HepG2 (cell line): ENCODE measurements around the gene ARID5B. TPM values are rescaled to one million over a fixed set of nuclear protein-coding genes. Genes with fewer than 3 reads are reported as not detected.
A peak's percentile ranks its signal among the peaks of the same experiment; 100 is the strongest.

Experiments used
- ELF1 ChIP-seq: sonication (generic); formaldehyde crosslinking; IDR thresholded peaks from 2 replicates; pipeline ENCODE4 v1.4.0; 2020; ENCODE audit warnings: missing genetic modification reagents
- FOXC1 ChIP-seq: sonication (generic); formaldehyde crosslinking; IDR thresholded peaks from 2 replicates; pipeline ENCODE4 v1.8.0; 2022; ENCODE audit warnings: mild to moderate bottlenecking, missing genetic modification reagents, borderline replicate concordance
- HDAC1 ChIP-seq: sonication (generic); formaldehyde crosslinking; IDR thresholded peaks from 2 replicates; pipeline ENCODE4 v1.5.1; 2020; ENCODE audit warnings: mild to moderate bottlenecking, missing genetic modification reagents
- HOXD1 ChIP-seq: sonication (generic); formaldehyde crosslinking; IDR thresholded peaks from 2 replicates; pipeline ENCODE4 v1.5.0; 2020; ENCODE audit warnings: missing genetic modification reagents
- KDM3A ChIP-seq: IDR thresholded peaks from 2 replicates; pipeline ENCODE4 v1.6.1; 2018; ENCODE audit warnings: low read depth, missing compliant biosample characterization
- KDM4B ChIP-seq: sonication (generic); formaldehyde crosslinking; IDR thresholded peaks from 2 replicates; pipeline ENCODE4 v1.4.0; 2020; ENCODE audit warnings: missing genetic modification reagents
- KDM5A ChIP-seq: fragments of 200-600 bp; sonication (generic); IDR thresholded peaks from 2 replicates; pipeline ENCODE4 v1.7.0; 2018; ENCODE audit warnings: antibody characterized with exemption, mild to moderate bottlenecking, low read length, borderline replicate concordance
- MBNL3 ChIP-seq: fragments of 250-450 bp; sonication (Bioruptor Pico); conservative IDR thresholded peaks from 2 replicates; pipeline ENCODE4 v1.8.0; 2022; ENCODE audit warnings: mild to moderate bottlenecking, inconsistent platforms
- MTF2 ChIP-seq: sonication (generic); formaldehyde crosslinking; IDR thresholded peaks from 2 replicates; pipeline ENCODE4 v1.5.0; 2020; ENCODE audit warnings: missing genetic modification reagents, borderline replicate concordance
- NR1H2 ChIP-seq: sonication (generic); formaldehyde crosslinking; IDR thresholded peaks from 2 replicates; pipeline ENCODE4 v1.8.1; 2022; ENCODE audit warnings: low read depth, missing genetic modification reagents, borderline replicate concordance
- PRPF4 ChIP-seq: fragments of 200-400 bp; formaldehyde crosslinking; IDR thresholded peaks from 2 replicates; pipeline ENCODE4 v1.6.1; 2016; ENCODE audit warnings: low read length, low read depth; ENCODE audit not compliant: poor library complexity, severe bottlenecking
- RFXANK ChIP-seq: IDR thresholded peaks from 2 replicates; pipeline ENCODE4 v1.6.1; 2016
- SOX5 ChIP-seq: IDR thresholded peaks from 2 replicates; pipeline ENCODE4 v1.6.1; 2016; ENCODE audit warnings: borderline replicate concordance
- SP140L ChIP-seq: sonication (generic); formaldehyde crosslinking; IDR thresholded peaks from 2 replicates; pipeline ENCODE4 v1.4.0; 2020; ENCODE audit warnings: missing genetic modification reagents, borderline replicate concordance
- STAG1 ChIP-seq: sonication (generic); formaldehyde crosslinking; IDR thresholded peaks from 2 replicates; pipeline ENCODE4 v1.4.0; 2020; ENCODE audit warnings: missing genetic modification reagents
- TEAD2 ChIP-seq: sonication (generic); formaldehyde crosslinking; IDR thresholded peaks from 2 replicates; pipeline ENCODE4 v1.9.0; 2021; ENCODE audit warnings: missing genetic modification reagents
- YY1 ChIP-seq: IDR thresholded peaks from 2 replicates; pipeline ENCODE4 v1.6.1; 2011; ENCODE audit warnings: low read length, low read depth, moderate library complexity, mild to moderate bottlenecking; ENCODE audit not compliant: insufficient read depth, insufficient replicate concordance
- ZFYVE20 ChIP-seq: sonication (generic); formaldehyde crosslinking; IDR thresholded peaks from 2 replicates; pipeline ENCODE4 v1.8.0; 2023; ENCODE audit warnings: low read depth, mild to moderate bottlenecking, moderate library complexity, missing genetic modification reagents, borderline replicate concordance
- ZNF121 ChIP-seq: sonication (generic); formaldehyde crosslinking; IDR thresholded peaks from 2 replicates; pipeline ENCODE4 v1.5.0; 2020; ENCODE audit warnings: mild to moderate bottlenecking, missing genetic modification reagents
- ZNF354B ChIP-seq: sonication (generic); formaldehyde crosslinking; IDR thresholded peaks from 2 replicates; pipeline ENCODE4 v1.8.0; 2022; ENCODE audit warnings: mild to moderate bottlenecking, missing genetic modification reagents
- ZNF713 ChIP-seq: sonication (generic); formaldehyde crosslinking; IDR thresholded peaks from 2 replicates; pipeline ENCODE4 v1.4.0; 2020; ENCODE audit warnings: mild to moderate bottlenecking, missing genetic modification reagents
- ZNF746 ChIP-seq: sonication (generic); formaldehyde crosslinking; IDR thresholded peaks from 2 replicates; pipeline ENCODE4 v1.8.0; 2022; ENCODE audit warnings: mild to moderate bottlenecking, missing genetic modification reagents
- polyA plus RNA-seq, 8 experiments: library from polyadenylated mRNA; depleted of rRNA in 3 of 8; stranded (reverse) in 7 of 8; unstranded in 1 of 8; fragments of >200 nt; fragmentation: Illumina TruSeq in 4 of 8; extraction: Trizol in 4 of 8; gene quantifications; 2 replicates each; pipeline versions ENCODE4 v1.2.1 to v1.2.3, GENCODE V29; 2011 to 2016; ENCODE audit warnings: low read depth in 4 of 8, missing spikeins in 1 of 8, mixed read lengths in 1 of 8; ENCODE audit not compliant: insufficient read depth in 1 of 8
- total RNA-seq, 5 experiments: library from RNA; depleted of rRNA; stranded (reverse); fragments of >200 nt; fragmentation: Illumina TruSeq; extraction: Trizol; gene quantifications; 2 replicates each; pipeline ENCODE4 v1.2.3, GENCODE V29; 2016; ENCODE audit warnings: low read depth in 1 of 5
- TF ChIP-seq, protein P1 (sequence below): IDR thresholded peaks from 2 replicates; pipeline ENCODE4 v1.6.1; 2012; ENCODE audit warnings: low read depth, low read length, improper control_type of control experiment
- TF ChIP-seq, protein P2 (sequence below): sonication (generic); formaldehyde crosslinking; IDR thresholded peaks from 2 replicates; pipeline ENCODE4 v1.4.0; 2020; ENCODE audit warnings: missing genetic modification reagents
- TF ChIP-seq, protein P3 (sequence below): IDR thresholded peaks from 2 replicates; pipeline ENCODE4 v1.6.1; 2016
- TF ChIP-seq, protein P4 (sequence below): sonication (generic); formaldehyde crosslinking; IDR thresholded peaks from 2 replicates; pipeline ENCODE4 v1.5.0; 2020; ENCODE audit warnings: mild to moderate bottlenecking, missing genetic modification reagents, moderate library complexity
- TF ChIP-seq, protein P5 (sequence below): sonication (generic); formaldehyde crosslinking; IDR thresholded peaks from 2 replicates; pipeline ENCODE4 v1.5.0; 2020; ENCODE audit warnings: missing genetic modification reagents, mild to moderate bottlenecking, borderline replicate concordance

The ARID5B gene
- total and polyA plus RNA-seq, 2 of the 13 experiments (the other 11 are each of a cell fraction or from before 2014, with no cell fraction given), result 6.2 to 21.1 TPM

DNA sequence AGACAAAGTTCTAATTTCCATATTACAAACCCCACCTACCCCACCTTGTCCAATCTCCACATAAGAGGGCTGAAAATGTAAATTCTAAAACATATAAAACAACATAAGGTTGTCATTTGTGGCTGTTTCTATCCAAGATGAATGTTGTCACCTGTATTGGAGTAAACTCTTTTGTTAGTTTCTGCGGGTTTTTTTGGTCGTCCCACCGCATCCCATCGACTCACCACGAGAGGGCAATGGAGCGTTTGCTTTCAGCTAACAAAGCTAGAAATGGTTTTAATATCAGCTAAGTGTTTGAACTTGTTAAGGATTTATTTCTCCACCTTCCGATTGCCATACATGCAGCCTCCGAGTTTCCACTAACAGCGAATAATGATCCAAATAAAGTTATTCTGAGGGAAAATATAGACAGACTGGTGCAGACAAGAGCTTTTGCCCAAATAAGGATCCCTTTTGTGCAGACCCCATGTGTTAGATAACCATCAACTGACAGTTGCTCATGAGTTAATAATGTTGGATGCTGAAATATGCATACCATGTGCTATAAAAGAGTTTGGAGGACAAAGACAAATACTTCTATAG is 137.2 kb downstream of the ARID5B start (continued):
- TF ChIP-seq, protein P1, sequence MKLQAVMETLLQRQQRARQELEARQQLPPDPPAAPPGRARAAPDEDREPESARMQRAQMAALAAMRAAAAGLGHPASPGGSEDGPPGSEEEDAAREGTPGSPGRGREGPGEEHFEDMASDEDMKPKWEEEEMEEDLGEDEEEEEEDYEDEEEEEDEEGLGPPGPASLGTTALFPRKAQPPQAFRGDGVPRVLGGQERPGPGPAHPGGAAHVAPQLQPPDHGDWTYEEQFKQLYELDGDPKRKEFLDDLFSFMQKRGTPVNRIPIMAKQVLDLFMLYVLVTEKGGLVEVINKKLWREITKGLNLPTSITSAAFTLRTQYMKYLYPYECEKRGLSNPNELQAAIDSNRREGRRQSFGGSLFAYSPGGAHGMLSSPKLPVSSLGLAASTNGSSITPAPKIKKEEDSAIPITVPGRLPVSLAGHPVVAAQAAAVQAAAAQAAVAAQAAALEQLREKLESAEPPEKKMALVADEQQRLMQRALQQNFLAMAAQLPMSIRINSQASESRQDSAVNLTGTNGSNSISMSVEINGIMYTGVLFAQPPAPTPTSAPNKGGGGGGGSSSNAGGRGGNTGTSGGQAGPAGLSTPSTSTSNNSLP, result peak; percentile 65; the same call in 1 of the 2 replicates
- TF ChIP-seq TEAD2 (no peak), RFXANK (CRISPR knock-in tag) (no peak), ZNF713 (no peak), FOXC1 (CRISPR knock-in tag) (no peak), PRPF4 (no peak), STAG1 (peak; percentile 88), SOX5 (CRISPR knock-in tag) (peak; percentile 47), ZNF354B (CRISPR knock-in tag) (no peak), KDM4B (no peak), MBNL3 (CRISPR knock-in tag) (no peak), YY1 (no peak), ZNF746 (CRISPR knock-in tag) (no peak), KDM3A (no peak), NR1H2 (CRISPR knock-in tag) (no peak), ZNF121 (CRISPR knock-in tag) (no peak), ELF1 (CRISPR knock-in tag) (no peak), MTF2 (CRISPR knock-in tag) (no peak), SP140L (0 out of 2 replicates have a peak, but pooled peaks have one; percentile 49), ZFYVE20 (CRISPR knock-in tag) (no peak), KDM5A (peak; percentile 68; the same call in 1 of the 2 replicates), HDAC1 (CRISPR knock-in tag) (no peak), HOXD1 (CRISPR knock-in tag) (no peak)
- TF ChIP-seq, protein P2, sequence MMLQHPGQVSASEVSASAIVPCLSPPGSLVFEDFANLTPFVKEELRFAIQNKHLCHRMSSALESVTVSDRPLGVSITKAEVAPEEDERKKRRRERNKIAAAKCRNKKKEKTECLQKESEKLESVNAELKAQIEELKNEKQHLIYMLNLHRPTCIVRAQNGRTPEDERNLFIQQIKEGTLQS (CRISPR knock-in tag), result no peak
- TF ChIP-seq, protein P3, sequence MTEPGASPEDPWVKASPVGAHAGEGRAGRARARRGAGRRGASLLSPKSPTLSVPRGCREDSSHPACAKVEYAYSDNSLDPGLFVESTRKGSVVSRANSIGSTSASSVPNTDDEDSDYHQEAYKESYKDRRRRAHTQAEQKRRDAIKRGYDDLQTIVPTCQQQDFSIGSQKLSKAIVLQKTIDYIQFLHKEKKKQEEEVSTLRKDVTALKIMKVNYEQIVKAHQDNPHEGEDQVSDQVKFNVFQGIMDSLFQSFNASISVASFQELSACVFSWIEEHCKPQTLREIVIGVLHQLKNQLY, result no peak
- TF ChIP-seq, protein P4, sequence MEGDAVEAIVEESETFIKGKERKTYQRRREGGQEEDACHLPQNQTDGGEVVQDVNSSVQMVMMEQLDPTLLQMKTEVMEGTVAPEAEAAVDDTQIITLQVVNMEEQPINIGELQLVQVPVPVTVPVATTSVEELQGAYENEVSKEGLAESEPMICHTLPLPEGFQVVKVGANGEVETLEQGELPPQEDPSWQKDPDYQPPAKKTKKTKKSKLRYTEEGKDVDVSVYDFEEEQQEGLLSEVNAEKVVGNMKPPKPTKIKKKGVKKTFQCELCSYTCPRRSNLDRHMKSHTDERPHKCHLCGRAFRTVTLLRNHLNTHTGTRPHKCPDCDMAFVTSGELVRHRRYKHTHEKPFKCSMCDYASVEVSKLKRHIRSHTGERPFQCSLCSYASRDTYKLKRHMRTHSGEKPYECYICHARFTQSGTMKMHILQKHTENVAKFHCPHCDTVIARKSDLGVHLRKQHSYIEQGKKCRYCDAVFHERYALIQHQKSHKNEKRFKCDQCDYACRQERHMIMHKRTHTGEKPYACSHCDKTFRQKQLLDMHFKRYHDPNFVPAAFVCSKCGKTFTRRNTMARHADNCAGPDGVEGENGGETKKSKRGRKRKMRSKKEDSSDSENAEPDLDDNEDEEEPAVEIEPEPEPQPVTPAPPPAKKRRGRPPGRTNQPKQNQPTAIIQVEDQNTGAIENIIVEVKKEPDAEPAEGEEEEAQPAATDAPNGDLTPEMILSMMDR (CRISPR knock-in tag), result peak; percentile 84
- TF ChIP-seq, protein P5, sequence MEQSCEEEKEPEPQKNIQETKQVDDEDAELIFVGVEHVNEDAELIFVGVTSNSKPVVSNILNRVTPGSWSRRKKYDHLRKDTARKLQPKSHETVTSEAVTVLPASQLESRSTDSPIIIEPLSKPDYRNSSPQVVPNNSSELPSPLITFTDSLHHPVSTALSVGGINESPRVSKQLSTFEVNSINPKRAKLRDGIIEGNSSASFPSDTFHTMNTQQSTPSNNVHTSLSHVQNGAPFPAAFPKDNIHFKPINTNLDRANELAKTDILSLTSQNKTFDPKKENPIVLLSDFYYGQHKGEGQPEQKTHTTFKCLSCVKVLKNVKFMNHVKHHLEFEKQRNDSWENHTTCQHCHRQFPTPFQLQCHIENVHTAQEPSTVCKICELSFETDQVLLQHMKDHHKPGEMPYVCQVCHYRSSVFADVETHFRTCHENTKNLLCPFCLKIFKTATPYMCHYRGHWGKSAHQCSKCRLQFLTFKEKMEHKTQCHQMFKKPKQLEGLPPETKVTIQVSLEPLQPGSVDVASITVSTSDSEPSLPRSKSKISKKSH (CRISPR knock-in tag), result no peak
